Testis (tissue), 3 donors: ENCODE measurements around the gene RAB11FIP5. TPM values are rescaled to one million over a fixed set of nuclear protein-coding genes. Genes with fewer than 3 reads are reported as not detected.

ENCODE experiments used
- DNase-seq: peaks from one replicate; pipeline ENCODE4 v3.0.0-alpha.2; 2019
- H3K27ac ChIP-seq, 2 donors: fragments of 200-600 bp; sonication (generic); one replicate each; pipeline ENCODE4 v1.5.1; 2019
- H3K27me3 ChIP-seq: fragments of 200-600 bp; sonication (generic); one replicate; pipeline ENCODE4 v1.5.1; 2019
- H3K36me3 ChIP-seq: fragments of 200-600 bp; sonication (generic); one replicate; pipeline ENCODE4 v1.5.1; 2017; ENCODE audit warnings: low read depth; ENCODE audit errors: missing control alignments
- H3K4me1 ChIP-seq: fragments of 200-600 bp; sonication (generic); one replicate; pipeline ENCODE4 v1.5.1; 2019
- H3K4me3 ChIP-seq, 2 donors: fragments of 200-600 bp; sonication (generic); one replicate each; pipeline ENCODE4 v1.5.1; 2017 to 2019
- H3K9me3 ChIP-seq: fragments of 200-600 bp; sonication (generic); one replicate; pipeline ENCODE4 v1.5.1; 2017
- POLR2A ChIP-seq: fragments of 450-650 bp; IDR thresholded peaks from one replicate; pipeline ENCODE4 v1.6.1; 2017; ENCODE audit warnings: antibody characterized with exemption, mild to moderate bottlenecking, moderate library complexity
- WGBS, 2 donors: methylation state at CpG; one replicate each; pipeline ENCODE4 v1.1.5; 2018; 5-methylcytosine and 5-hydroxymethylcytosine counted together
- intact Hi-C: fragments of 100-400 bp; cut with DNase I; formaldehyde crosslinking; loops from one replicate; pipeline ENCODE4 v1.15.1; 2023; ENCODE audit warnings: low total_unique reads
- polyA plus RNA-seq: library from polyadenylated mRNA; stranded (reverse); fragments of 350-450 nt; fragmentation: Illumina TruSeq; extraction: RNeasy Lipid Tissue Mini Kit (QIAGEN cat#74804); gene quantifications from one replicate; pipeline ENCODE4 v1.2.3, GENCODE V29; 2014; ENCODE audit warnings: low read depth, low replicate concordance; ENCODE audit not compliant: insufficient read depth
- total RNA-seq, 2 donors: library from RNA; depleted of rRNA; stranded (reverse); fragments of >200 nt; gene quantifications; one replicate each; pipeline ENCODE4 v1.2.3, GENCODE V29; 2016
- TF ChIP-seq, protein P1 (sequence below), 3 experiments: fragments of 450-650 bp in 2 of 3; fragments of 200-600 bp in 1 of 3; sonication (generic) in 1 of 3; IDR thresholded peaks; one replicate each; pipeline ENCODE4 v1.5.1; 2016 to 2019; ENCODE audit warnings: antibody characterized with exemption in 3 of 3, mild to moderate bottlenecking in 2 of 3, moderate library complexity in 1 of 3

Gene RAB11FIP5
- total and polyA plus RNA-seq, 3 donors from 2014 or later = 108 to 332 (median 168) TPM

DNA sequence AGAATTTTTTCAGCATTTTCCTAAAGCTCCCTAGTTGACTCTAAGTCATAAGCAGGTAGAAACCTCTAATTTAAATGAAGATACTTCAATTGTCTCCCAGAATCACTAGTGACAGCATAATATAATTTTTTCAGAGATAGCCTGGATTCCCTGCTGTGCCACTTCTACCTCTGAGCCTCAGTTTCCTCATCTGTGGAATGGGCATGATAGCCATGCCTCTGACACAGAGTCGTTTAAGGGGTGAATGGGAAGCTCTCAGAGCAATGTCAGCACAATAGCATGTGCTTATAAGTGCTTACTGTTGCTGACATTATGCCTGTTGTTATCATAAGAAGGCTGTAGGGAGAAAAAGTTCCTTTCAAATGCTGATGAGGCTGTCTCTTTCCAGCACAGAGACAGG is 89.3 kb downstream of the RAB11FIP5 start:
- Histone ChIP-seq H3K36me3 (no peaks in the 10 kb centered on the region), H3K27ac (no peak overlapping the region), H3K4me3 (no peak overlapping the region), H3K9me3 (no peaks in the 10 kb centered on the region), H3K4me1 (no peaks in the 10 kb centered on the region), H3K27me3 (no peaks in the 10 kb centered on the region)
- no peak for DNase-seq
- no peak for TF ChIP-seq POLR2A
- TF ChIP-seq, protein P1, sequence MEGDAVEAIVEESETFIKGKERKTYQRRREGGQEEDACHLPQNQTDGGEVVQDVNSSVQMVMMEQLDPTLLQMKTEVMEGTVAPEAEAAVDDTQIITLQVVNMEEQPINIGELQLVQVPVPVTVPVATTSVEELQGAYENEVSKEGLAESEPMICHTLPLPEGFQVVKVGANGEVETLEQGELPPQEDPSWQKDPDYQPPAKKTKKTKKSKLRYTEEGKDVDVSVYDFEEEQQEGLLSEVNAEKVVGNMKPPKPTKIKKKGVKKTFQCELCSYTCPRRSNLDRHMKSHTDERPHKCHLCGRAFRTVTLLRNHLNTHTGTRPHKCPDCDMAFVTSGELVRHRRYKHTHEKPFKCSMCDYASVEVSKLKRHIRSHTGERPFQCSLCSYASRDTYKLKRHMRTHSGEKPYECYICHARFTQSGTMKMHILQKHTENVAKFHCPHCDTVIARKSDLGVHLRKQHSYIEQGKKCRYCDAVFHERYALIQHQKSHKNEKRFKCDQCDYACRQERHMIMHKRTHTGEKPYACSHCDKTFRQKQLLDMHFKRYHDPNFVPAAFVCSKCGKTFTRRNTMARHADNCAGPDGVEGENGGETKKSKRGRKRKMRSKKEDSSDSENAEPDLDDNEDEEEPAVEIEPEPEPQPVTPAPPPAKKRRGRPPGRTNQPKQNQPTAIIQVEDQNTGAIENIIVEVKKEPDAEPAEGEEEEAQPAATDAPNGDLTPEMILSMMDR (IDR thresholded peaks at IDR 0.05) = no peak
- 83 to 89% methylated on average over 1 of the region's 1 CpG for WGBS, 2 donors
- intact Hi-C loops = no loop called here

Other genes with a start within 250 kb of the RAB11FIP5 start
- 10 to 100 TPM; 21.7 to 27.6 TPM for gene SPR, start 225.5 kb downstream of the RAB11FIP5 start, total RNA-seq
- gene SPR, start 225.5 kb downstream of the RAB11FIP5 start, polyA plus RNA-seq = 15.7 TPM
- gene EMX1, start 195.4 kb downstream of the RAB11FIP5 start, total RNA-seq = 10 to 100 TPM; 11.3 to 13.2 TPM
- 4.5 TPM for gene EMX1, start 195.4 kb downstream of the RAB11FIP5 start, polyA plus RNA-seq
- gene SFXN5, start 41.2 kb downstream of the RAB11FIP5 start, total RNA-seq = 10 to 100 TPM; 25.4 to 32.2 TPM
- 24.0 TPM for gene SFXN5, start 41.2 kb downstream of the RAB11FIP5 start, polyA plus RNA-seq
- gene NOTO, start 89.6 kb upstream of the RAB11FIP5 start, total RNA-seq = under 1 TPM; 0.37 to 0.63 TPM
- not detected for gene NOTO, start 89.6 kb upstream of the RAB11FIP5 start, polyA plus RNA-seq
- gene SMYD5, start 101.3 kb upstream of the RAB11FIP5 start, total RNA-seq = 10 to 100 TPM; 53.0 to 58.2 TPM
- 36.4 TPM for gene SMYD5, start 101.3 kb upstream of the RAB11FIP5 start, polyA plus RNA-seq
- 10 to 100 TPM; 21.3 to 29.2 TPM for gene PRADC1, start 120.3 kb upstream of the RAB11FIP5 start, total RNA-seq
- gene PRADC1, start 120.3 kb upstream of the RAB11FIP5 start, polyA plus RNA-seq = 47.1 TPM
- gene CCT7, start 121.4 kb upstream of the RAB11FIP5 start, total RNA-seq = 100 to 1,000 TPM; 237 to 262 TPM
- 459 TPM for gene CCT7, start 121.4 kb upstream of the RAB11FIP5 start, polyA plus RNA-seq
- gene FBXO41, start 171.5 kb upstream of the RAB11FIP5 start, total RNA-seq = 10 to 100 TPM; 11.1 to 12.4 TPM
- 4.9 TPM for gene FBXO41, start 171.5 kb upstream of the RAB11FIP5 start, polyA plus RNA-seq
- 10 to 100 TPM; 12.5 to 14.9 TPM for gene EGR4, start 180.6 kb upstream of the RAB11FIP5 start, total RNA-seq
- gene EGR4, start 180.6 kb upstream of the RAB11FIP5 start, polyA plus RNA-seq = 4.6 TPM